Measurements from ENCODE around the gene OBSL1. TPM values are rescaled to one million over a fixed set of nuclear protein-coding genes. Genes with fewer than 3 reads are reported as not detected.

Gene OBSL1
- total RNA-seq, 1 donor from 2014 or later = 87.0 TPM

GRCh38 chr2:219578811-219579613 is 7.7 kb upstream of the OBSL1 start:
- DNase-seq (ENCODE audit: low read depth) = no peak
- no peak for TF ChIP-seq CTCF (conservative IDR thresholded peaks at IDR 0.05; ENCODE audit: low read depth, low read length)
- H3K4me3 ChIP-seq (ENCODE audit: low read depth, low read length) = no peak overlapping the region

GRCh38 chr2:219576505-219577388 is 5.4 kb upstream of the OBSL1 start:
- H3K4me3 ChIP-seq (ENCODE audit: low read depth, low read length) = no peak overlapping the region
- no peak for DNase-seq (ENCODE audit: low read depth)
- no peak for TF ChIP-seq CTCF (conservative IDR thresholded peaks at IDR 0.05; ENCODE audit: low read depth, low read length)

- no peak overlapping the region for H3K4me3 ChIP-seq (ENCODE audit: low read depth, low read length)
- no peak for DNase-seq (ENCODE audit: low read depth)
- no peak for TF ChIP-seq CTCF (conservative IDR thresholded peaks at IDR 0.05; ENCODE audit: low read depth, low read length)
Observed at GRCh38 chr2:219575566-219576504, 4.5 kb upstream of the OBSL1 start.

GRCh38 chr2:219574484-219575311 is 3.4 kb upstream of the OBSL1 start:
- no peak for DNase-seq (ENCODE audit: low read depth)
- TF ChIP-seq CTCF (conservative IDR thresholded peaks at IDR 0.05; ENCODE audit: low read depth, low read length) = no peak
- no peak overlapping the region for H3K4me3 ChIP-seq (ENCODE audit: low read depth, low read length)

GRCh38 chr2:219573166-219573565 is 1.8 kb upstream of the OBSL1 start:
- no peak for DNase-seq (ENCODE audit: low read depth)
- no peak overlapping the region for H3K4me3 ChIP-seq (ENCODE audit: low read depth, low read length)
- no peak for TF ChIP-seq CTCF (conservative IDR thresholded peaks at IDR 0.05; ENCODE audit: low read depth, low read length)
